CD4-positive, alpha-beta T cell treated with Interleukin-17A for 1 hour (primary cell): ENCODE data around the gene MAP1LC3B2.

Experiments
- DNase-seq: peaks from one replicate; pipeline ENCODE4 v3.0.0-alpha.2; 2020

The MAP1LC3B2 gene

GRCh38 chr12:116616536-116617248, 57.5 kb downstream of the MAP1LC3B2 start:
- no peak for DNase-seq

DNA sequence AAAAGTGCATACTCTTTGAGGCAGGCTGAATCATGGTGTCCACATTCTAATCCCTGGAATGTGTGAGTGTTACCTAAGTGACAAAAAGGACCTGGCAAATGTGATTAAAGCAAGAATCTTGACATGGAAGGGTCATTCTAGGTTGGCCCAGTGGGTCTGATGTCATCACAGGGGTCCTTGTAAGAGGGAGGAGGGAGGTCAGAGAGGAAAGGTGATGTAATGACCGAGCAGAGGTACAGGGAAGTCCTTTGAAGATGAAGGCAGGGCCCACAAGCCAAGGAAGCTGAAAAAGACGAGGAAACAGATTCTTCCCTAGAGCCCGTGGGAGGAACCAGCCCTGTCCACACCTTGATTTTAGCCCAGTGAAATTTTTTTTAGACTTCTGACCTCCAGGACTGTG, 60.1 kb downstream of the MAP1LC3B2 start:
- no peak for DNase-seq

DNA sequence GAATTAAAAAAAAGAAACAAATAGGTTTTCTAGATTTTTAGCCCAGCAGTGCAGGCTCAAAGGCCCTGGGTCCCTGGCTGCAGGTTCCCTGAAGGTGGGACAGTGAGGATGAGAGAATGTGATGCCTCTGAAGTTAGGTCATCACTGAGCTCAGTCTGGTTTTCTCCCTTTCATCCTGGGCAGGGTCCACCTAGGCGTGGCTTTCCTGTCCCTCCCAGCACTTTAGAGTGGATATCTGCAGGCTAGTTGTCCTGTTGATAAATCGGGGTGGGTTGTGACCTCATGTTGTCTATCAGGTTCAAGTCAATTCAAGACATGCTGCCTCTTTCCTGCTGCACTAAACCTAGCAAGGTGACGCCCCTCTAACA, 60.9 kb downstream of the MAP1LC3B2 start:
- no peak for DNase-seq

DNA sequence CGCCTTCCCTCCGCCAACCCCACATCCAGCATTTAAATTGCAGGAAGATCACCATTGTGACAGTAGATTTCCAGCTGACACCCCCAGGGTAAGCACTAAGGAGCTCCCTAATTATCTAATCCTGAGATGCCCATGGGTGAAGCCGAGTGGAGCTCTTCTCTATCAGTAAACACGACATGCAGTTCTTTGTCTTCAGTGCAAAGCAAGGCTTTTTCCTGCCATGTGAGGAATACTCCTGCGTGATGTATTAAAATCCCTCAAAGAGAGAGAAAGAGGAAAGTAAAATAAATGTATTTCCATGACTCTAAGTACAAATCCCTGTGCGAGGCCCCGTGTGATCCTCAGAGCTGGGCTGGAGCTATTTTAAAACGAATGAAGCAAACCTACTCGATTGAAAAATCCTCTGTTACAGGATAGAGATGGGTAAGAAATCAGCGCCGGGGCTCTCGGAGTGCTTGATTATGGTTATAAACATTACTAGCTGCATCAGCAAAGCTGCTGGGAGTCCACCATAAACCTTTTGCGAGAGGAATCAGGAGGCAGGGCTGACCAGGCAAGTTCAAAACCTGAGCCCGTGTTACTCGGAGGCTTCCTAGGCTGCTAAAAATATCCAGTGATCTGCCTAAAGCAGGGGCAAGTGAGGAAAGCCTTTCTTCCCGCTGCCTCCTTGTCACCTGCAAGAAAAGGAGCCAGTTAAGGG, 61.5 kb downstream of the MAP1LC3B2 start:
- no peak for DNase-seq

DNA sequence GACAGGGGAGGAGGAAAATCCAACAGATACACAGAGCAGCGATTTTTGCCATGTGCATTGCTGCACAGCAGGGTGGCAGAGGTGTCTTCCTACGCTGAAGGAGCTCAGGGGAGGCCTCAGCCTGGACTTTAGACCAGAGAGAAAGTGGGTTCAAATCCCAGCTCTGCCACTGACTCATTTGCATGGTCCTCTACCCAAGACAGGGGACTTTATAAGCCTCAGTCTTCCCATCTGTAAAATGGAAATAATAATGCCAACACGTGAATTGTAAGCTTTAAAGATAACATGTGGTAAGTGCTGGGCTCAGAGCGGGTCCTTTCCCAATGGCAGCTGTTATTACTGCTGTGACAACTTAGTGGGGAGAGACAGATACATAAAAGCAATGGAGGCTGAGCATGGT, 62.0 kb downstream of the MAP1LC3B2 start:
- no peak for DNase-seq

DNA sequence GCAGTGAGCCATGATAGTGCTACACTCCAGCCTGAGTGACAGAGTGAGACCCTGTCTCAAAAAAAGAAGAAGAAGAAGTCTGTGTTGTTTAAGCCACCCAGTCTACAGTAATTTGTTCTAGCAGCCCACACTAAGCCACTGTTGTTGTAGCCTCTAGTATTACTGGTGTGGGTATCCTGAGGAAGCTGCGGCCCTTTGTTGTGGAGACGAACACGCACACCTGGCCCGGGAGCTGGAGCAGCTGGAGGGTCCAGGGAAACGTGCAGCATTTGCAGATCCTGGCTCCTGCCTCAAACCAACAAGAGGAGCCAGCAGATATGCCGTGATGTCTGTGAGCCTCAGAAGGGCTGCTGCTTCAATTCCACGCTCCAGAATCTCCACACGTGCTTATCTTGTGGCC, 65.3 kb downstream of the MAP1LC3B2 start:
- no peak for DNase-seq

- no peak for DNase-seq
Measured at GRCh38 chr12:116626153-116626552, 67.0 kb downstream of the MAP1LC3B2 start.
